ACC112 (cell line): ENCODE data around the gene SCGB2A2.

Source experiments
- H2AFZ ChIP-seq: fragments of 200-600 bp; sonication (generic); one replicate; pipeline ENCODE4 v1.6.0; 2017; ENCODE audit warnings: antibody characterized with exemption, low read length; ENCODE audit not compliant: unreplicated experiment
- H3K27ac ChIP-seq: fragments of 200-600 bp; sonication (generic); 2 replicates; pipeline ENCODE4 v1.5.1; 2014; ENCODE audit warnings: low read depth, mild to moderate bottlenecking, antibody characterized with exemption, low read length, moderate library complexity
- H3K27me3 ChIP-seq: fragments of 200-600 bp; sonication (generic); 2 replicates; pipeline ENCODE4 v1.6.1; 2014; ENCODE audit warnings: mild to moderate bottlenecking, antibody characterized with exemption, low read length, moderate library complexity, mixed read lengths; ENCODE audit not compliant: insufficient read depth
- H3K36me3 ChIP-seq: fragments of 200-600 bp; sonication (generic); 2 replicates; pipeline ENCODE4 v1.6.1; 2016; ENCODE audit warnings: mild to moderate bottlenecking, antibody characterized with exemption, low read length, moderate library complexity, mixed read lengths; ENCODE audit not compliant: insufficient read depth
- H3K4me1 ChIP-seq: fragments of 200-600 bp; sonication (generic); one replicate; pipeline ENCODE4 v1.6.1; 2016; ENCODE audit warnings: low read length, mixed read lengths; ENCODE audit not compliant: insufficient read depth, unreplicated experiment, control insufficient read depth
- H3K4me3 ChIP-seq: fragments of 200-600 bp; sonication (generic); 2 replicates; pipeline ENCODE4 v1.5.1; 2014; ENCODE audit warnings: mild to moderate bottlenecking, low read depth, low read length
- H3K79me2 ChIP-seq: fragments of 200-600 bp; sonication (generic); one replicate; pipeline ENCODE4 v1.6.0; 2016; ENCODE audit warnings: low read length; ENCODE audit not compliant: control insufficient read depth, unreplicated experiment, insufficient read depth

The SCGB2A2 gene

DNA sequence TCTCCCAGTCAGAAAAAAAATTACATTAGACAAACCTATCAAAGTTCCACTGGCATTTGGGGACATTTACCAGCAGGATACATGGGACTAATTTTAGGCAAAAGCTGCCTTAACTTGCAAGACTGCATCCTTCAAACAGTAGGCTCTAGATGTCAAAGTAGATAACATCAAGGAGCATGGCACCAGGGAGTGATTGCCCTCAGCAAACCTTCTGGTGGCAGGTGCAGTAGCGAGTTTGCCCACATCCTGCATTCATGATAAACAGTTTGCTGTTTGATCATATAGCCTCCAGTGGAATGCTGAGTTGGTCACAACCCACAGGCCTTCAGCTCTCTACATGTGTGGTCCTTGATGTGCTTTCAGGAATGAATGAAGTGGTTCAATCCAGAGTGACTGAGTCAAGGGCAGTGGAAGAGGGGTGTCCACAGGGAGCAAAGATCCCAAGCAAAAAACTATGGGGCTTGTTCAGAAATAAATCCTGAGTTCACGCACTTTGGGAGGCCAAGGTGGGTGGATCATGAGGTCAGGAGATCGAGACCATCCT lies 15.9 kb upstream of the SCGB2A2 start:
- Histone ChIP-seq H3K79me2 (no peaks in the 10 kb centered on the region), H3K27ac (no peak overlapping the region), H3K4me1 (peaks cover 6% of the 10 kb centered on the region), H3K27me3 (peaks cover 52% of the 10 kb centered on the region), H3K36me3 (no peaks in the 10 kb centered on the region), H2AFZ (no peak overlapping the region), H3K4me3 (no peak overlapping the region)

DNA sequence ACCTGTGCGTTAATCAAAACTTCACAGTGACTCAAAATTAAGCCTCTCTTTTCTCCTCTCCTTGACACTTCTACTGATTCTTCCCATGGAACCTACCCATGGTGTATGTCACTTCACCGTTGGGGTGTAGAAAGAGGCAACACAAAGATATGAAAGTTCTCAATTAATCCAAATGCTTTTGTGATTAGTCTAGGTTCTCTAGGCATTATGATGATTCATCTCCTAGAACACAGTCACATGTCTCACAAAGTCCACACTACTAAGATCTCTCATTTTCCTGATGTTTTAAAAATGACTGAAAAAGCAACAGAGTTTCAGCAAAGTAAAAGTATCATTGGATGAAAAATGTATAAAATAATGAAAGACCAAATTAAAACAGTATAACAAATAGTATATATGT lies 13.7 kb upstream of the SCGB2A2 start:
- Histone ChIP-seq H3K27ac (no peak overlapping the region), H2AFZ (no peak overlapping the region), H3K4me1 (peaks cover 6% of the 10 kb centered on the region), H3K4me3 (no peak overlapping the region), H3K79me2 (no peaks in the 10 kb centered on the region), H3K27me3 (peaks cover 53% of the 10 kb centered on the region), H3K36me3 (no peaks in the 10 kb centered on the region)

DNA sequence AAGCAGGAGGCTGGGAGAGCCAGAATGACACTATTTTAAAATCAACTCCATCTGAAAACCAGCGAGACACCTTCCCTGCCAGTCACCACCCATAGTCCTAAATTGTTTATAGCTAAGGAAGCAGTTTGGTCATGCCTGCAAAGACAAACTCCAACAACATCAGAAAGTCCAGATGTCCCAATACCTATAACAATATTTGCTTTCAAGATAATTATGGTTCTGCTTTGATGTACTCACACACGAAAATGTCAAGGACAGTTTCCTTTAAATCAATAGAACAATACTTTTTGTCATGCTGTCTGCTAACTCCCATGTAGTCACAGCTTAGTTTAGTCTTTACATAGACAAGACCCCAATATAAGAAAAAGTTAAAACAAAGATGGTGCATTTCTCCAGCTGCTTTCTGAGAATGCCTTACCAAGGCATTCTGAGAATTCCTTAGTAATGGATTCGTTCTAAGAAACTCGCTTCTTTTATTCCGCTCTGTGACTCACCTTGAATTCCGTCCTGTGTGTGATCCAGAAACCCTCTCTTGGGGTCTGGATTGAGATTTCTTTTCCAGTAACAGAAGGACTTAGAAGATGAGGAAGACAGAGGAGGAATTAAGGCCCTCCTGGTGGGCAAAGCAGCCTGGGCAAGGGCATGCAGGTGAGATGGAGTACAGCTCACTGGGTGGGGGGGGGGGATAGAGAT lies 9.6 kb upstream of the SCGB2A2 start:
- Histone ChIP-seq H2AFZ (no peak overlapping the region), H3K27ac (no peak overlapping the region), H3K4me3 (no peak overlapping the region), H3K27me3 (peaks cover 45% of the 10 kb centered on the region), H3K79me2 (no peaks in the 10 kb centered on the region), H3K36me3 (no peaks in the 10 kb centered on the region), H3K4me1 (peaks cover 25% of the 10 kb centered on the region)

DNA sequence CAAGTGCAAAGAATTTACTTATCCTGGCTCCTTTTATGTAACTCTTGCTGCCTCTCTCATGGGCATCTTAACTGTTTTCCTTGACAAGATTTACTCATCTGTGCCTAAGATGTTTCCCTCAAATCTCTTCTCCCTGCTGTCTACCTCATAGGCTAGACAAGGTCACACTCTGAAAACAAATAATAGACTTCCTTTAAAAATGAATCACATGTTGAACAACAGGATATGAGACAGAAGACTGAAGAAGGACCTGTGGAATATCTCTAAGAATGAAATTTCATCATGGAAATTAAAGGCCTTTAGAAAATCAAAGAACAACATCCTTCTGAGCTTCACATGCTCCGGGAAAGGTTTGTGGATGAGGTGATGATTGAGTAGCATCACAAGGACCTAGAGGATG lies 6.0 kb upstream of the SCGB2A2 start:
- Histone ChIP-seq H2AFZ (no peak overlapping the region), H3K4me3 (no peak overlapping the region), H3K27me3 (peaks cover 23% of the 10 kb centered on the region), H3K27ac (peak overlapping the region; percentile 23; the same call in 1 of the 2 replicates), H3K4me1 (peaks cover 34% of the 10 kb centered on the region), H3K36me3 (no peaks in the 10 kb centered on the region), H3K79me2 (no peaks in the 10 kb centered on the region)

DNA sequence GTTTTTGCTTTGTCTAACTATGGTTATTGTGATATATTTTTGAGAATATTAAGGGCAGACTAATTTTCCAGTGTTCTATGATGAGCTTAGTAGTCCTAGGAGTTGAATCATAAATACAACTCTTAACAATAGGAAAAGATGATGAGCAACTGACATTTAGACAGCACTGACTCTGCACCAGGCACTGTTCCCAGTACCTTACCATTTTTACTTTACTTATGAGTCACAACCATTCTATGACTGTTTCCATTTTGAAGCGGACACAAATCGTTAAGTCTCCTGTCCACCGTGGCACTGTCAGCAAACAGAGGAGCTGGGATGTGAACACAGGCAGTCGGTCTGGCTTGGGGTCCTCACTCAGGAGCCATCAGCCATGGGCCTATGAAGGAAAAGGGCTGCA lies 3.4 kb upstream of the SCGB2A2 start:
- Histone ChIP-seq H3K4me3 (no peak overlapping the region), H2AFZ (no peak overlapping the region), H3K27ac (0 out of 2 replicates have a peak overlapping the region, but pooled peaks have one; percentile 5), H3K36me3 (no peaks in the 10 kb centered on the region), H3K4me1 (peaks cover 34% of the 10 kb centered on the region), H3K79me2 (no peaks in the 10 kb centered on the region), H3K27me3 (peaks cover 22% of the 10 kb centered on the region)

DNA sequence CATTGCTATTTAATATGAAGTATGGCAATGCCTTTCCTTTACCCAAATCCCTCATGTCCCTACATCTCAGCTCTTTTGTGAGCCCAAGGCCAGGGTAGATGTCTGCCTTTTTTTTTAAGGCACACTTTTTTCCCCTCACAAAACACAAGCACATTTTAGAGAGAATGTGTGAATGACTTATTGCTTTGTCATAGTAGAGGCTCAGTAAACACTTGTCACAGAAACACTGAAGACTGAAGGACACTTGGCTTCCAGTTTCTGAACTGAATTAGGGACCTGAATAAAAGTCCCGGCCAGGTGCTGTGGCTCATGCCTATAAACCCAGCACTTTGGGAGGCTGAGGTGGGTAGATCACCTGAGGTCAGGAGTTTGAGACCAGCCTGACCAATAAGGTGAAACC lies 2.9 kb upstream of the SCGB2A2 start:
- H3K79me2 ChIP-seq, result no peaks in the 10 kb centered on the region
- H3K27me3 ChIP-seq, result peaks cover 23% of the 10 kb centered on the region
- H3K4me1 ChIP-seq, result peaks cover 34% of the 10 kb centered on the region
- no peak overlapping the region for H3K4me3 ChIP-seq
- no peak overlapping the region for H2AFZ ChIP-seq
- H3K27ac ChIP-seq, result no peak overlapping the region
- H3K36me3 ChIP-seq, result no peaks in the 10 kb centered on the region

DNA sequence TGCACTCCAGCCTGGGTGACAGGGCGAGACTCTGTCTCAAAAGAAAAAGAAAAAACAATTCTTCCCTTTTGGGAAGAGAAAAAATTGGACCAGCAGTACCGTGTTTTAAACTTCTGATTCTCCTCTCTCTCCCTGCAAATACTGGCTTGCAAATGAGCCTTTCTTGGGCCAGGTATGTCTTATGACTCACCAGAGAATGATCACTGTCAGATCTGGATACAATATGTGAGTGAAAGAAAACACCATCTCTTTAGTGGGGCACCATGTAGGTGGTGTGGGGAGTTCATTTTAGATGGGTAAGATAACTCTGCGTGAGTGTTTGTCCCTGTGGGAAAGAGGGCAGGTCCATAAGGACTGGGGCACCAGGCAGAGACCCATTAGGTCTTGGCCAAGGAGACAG lies 2.4 kb upstream of the SCGB2A2 start:
- Histone ChIP-seq H3K36me3 (no peaks in the 10 kb centered on the region), H3K79me2 (no peaks in the 10 kb centered on the region), H2AFZ (no peak overlapping the region), H3K4me1 (peaks cover 34% of the 10 kb centered on the region), H3K27ac (no peak overlapping the region), H3K4me3 (no peak overlapping the region), H3K27me3 (peaks cover 27% of the 10 kb centered on the region)

DNA sequence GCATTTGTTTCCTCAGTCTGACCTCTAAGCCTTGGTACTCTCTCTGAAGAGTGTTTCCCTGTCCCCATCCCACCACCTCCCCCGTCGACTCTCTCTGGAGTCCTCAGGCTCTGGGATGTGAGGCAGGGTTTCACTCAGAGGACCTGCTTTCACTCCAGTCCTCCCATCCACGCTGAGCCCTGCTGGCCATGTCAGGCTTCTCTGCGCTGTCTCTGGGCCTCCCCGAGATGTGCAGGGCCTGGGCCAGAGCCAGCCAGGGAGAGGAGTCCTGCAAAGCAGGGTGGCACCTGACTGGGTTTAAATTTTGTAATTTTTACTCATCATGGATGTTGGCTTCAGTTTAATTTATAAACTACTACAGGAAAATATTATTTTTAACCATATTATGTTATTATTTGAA lies 3.3 kb downstream of the SCGB2A2 start:
- H2AFZ ChIP-seq, result no peak overlapping the region
- H3K36me3 ChIP-seq, result no peaks in the 10 kb centered on the region
- no peaks in the 10 kb centered on the region for H3K79me2 ChIP-seq
- no peak overlapping the region for H3K4me3 ChIP-seq
- no peak overlapping the region for H3K27ac ChIP-seq
- no peaks in the 10 kb centered on the region for H3K4me1 ChIP-seq
- H3K27me3 ChIP-seq, result peaks cover 33% of the 10 kb centered on the region

DNA sequence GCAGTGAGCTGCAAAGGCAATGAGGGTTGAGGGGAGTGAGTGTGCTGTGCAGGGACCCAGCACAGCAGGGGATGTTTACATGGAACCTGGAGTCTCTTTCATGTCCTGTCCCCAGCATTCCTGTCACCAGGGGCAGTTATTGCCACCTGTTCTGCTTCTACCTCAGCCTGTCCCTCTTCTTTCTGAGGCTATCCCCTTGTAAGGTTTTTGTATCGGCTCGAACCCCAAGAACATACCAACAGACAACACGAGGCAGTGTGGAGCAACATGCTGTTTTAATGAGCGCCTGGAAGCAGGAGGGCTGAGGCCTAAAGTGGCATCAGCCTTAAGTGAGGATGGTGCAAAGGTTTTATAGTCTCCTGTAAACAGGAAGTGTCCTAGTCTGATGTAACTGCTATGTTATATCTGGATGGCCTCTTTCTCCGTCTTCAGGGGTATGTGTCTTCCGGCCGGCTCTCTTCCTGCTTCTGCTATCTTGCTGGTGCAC lies 3.9 kb downstream of the SCGB2A2 start:
- H3K36me3 ChIP-seq, result no peaks in the 10 kb centered on the region
- H3K79me2 ChIP-seq, result no peaks in the 10 kb centered on the region
- no peak overlapping the region for H2AFZ ChIP-seq
- no peak overlapping the region for H3K27ac ChIP-seq
- no peaks in the 10 kb centered on the region for H3K4me1 ChIP-seq
- no peak overlapping the region for H3K4me3 ChIP-seq
- peaks cover 33% of the 10 kb centered on the region for H3K27me3 ChIP-seq

DNA sequence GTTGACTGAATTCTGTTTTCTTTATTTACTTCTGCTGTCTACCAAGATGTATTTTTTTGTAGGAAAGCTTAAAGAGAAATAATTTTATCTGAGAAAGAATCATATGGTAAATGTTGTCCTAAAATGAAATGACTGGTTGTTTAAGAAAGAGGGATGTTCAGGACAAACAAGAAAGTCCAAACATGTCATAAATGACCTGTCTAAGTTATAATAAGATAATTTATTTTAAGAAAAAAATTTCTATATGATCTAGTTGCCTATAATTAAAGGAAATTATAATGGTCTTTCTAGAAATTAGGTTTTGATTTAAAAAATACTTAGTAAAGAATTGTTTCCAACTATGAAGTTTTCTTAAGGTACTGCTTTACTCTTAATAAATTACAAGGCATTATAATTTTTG lies 10.5 kb downstream of the SCGB2A2 start:
- Histone ChIP-seq H3K79me2 (no peaks in the 10 kb centered on the region), H2AFZ (no peak overlapping the region)

DNA sequence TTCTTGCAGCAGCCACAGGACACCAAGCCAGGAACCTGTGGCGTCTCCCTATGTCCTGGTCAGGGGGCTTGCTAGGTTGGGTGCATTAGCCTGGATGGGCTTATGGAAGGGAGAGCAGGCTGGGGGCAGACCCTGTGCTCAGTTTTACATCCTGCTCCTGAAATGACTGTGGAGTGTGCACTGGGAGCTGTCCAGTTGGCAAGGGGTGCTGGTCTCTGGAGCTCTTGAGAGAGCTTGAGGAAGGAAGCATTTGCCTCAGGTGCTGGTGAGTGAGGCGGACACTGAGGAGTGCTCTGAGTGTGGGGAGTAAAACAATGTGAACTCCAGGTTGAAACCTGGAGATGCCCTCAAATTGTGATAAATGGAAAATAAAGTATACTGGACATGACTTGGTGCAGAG lies 25.5 kb downstream of the SCGB2A2 start:
- H3K27me3 ChIP-seq, result peaks cover 72% of the 10 kb centered on the region
- H3K4me1 ChIP-seq, result no peaks in the 10 kb centered on the region
- no peak overlapping the region for H3K4me3 ChIP-seq
- H3K27ac ChIP-seq, result no peak overlapping the region
- no peaks in the 10 kb centered on the region for H3K79me2 ChIP-seq
- H2AFZ ChIP-seq, result no peak overlapping the region
- no peaks in the 10 kb centered on the region for H3K36me3 ChIP-seq

More for the DNA sequence above, 10.5 kb downstream of the SCGB2A2 start:
- no peak overlapping the region for H3K4me3 ChIP-seq
- no peaks in the 10 kb centered on the region for H3K36me3 ChIP-seq
- H3K4me1 ChIP-seq, result no peaks in the 10 kb centered on the region
- peaks cover 22% of the 10 kb centered on the region for H3K27me3 ChIP-seq
- H3K27ac ChIP-seq, result no peak overlapping the region
